Neuron (in vitro differentiated cells): ENCODE measurements around the gene UTP25.

Experiments
- H2AFZ ChIP-seq: one replicate; pipeline ENCODE4 v1.6.1; 2013; ENCODE audit warnings: low read depth, mild to moderate bottlenecking, inconsistent platforms, low read length, moderate library complexity
- H3K27me3 ChIP-seq: one replicate; pipeline ENCODE4 v1.6.1; 2013; ENCODE audit warnings: low read length; ENCODE audit not compliant: insufficient read depth
- H3K36me3 ChIP-seq: one replicate; pipeline ENCODE4 v1.6.1; 2013; ENCODE audit warnings: low read length; ENCODE audit not compliant: insufficient read depth
- H3K4me1 ChIP-seq: one replicate; pipeline ENCODE4 v1.6.1; 2013; ENCODE audit warnings: low read length; ENCODE audit not compliant: insufficient read depth
- H3K4me3 ChIP-seq: 2 replicates; pipeline ENCODE4 v1.5.1; 2013; ENCODE audit warnings: mild to moderate bottlenecking, low read length, moderate library complexity
- H3K9me3 ChIP-seq: one replicate; pipeline ENCODE4 v1.6.1; 2013; ENCODE audit warnings: low read length

Gene UTP25

GRCh38 chr1:209835782-209836298 is 8.1 kb downstream of the UTP25 start:
- no peak overlapping the region for H2AFZ ChIP-seq
- H3K9me3 ChIP-seq: no peaks in the 10 kb centered on the region
- no peaks in the 10 kb centered on the region for H3K4me1 ChIP-seq
- H3K4me3 ChIP-seq: no peak overlapping the region
- no peaks in the 10 kb centered on the region for H3K27me3 ChIP-seq
- H3K36me3 ChIP-seq: peaks cover 82% of the 10 kb centered on the region

- Histone ChIP-seq H3K9me3 (no peaks in the 10 kb centered on the region), H3K36me3 (peaks cover 86% of the 10 kb centered on the region), H3K27me3 (no peaks in the 10 kb centered on the region), H3K4me1 (no peaks in the 10 kb centered on the region), H3K4me3 (no peak overlapping the region), H2AFZ (no peak overlapping the region)
Observed at GRCh38 chr1:209837671-209838070, 9.9 kb downstream of the UTP25 start.

- H3K9me3 ChIP-seq: no peaks in the 10 kb centered on the region
- H3K4me1 ChIP-seq: no peaks in the 10 kb centered on the region
- no peak overlapping the region for H2AFZ ChIP-seq
- peaks cover 89% of the 10 kb centered on the region for H3K36me3 ChIP-seq
- H3K4me3 ChIP-seq: no peak overlapping the region
- H3K27me3 ChIP-seq: no peaks in the 10 kb centered on the region
Observed at GRCh38 chr1:209838537-209838936, 10.8 kb downstream of the UTP25 start.

DNA sequence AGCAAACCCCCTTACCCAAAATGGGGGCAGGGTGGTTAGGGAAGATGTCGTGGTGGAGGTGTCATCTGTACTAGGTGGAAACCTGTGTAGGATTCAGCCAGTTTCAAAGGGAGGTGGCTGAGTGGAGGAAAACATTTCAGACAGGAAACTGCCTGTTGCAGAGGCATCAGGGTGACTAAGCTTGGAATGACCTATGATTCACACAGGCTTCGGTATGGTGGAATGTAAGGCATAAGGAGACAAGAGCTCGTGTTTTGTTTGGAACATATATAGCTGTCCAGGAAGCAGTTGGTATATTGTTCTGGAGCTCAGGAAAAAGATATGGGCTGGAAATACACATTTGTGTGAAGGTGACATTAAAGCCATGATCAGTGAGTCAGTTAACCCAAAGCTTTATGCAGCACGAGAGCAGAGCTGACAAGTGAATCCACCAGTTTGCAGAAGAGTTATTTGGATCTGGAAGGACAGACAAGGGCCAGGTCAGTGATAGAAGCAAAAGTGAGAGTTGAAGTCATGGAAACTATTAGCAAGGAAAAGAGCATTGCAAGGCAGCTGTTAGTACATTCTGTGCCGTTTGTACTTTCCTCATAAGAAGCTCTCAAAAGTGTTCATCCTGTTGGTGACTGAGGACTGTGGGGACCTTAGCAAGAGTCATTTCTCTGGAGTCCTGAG is 12.2 kb downstream of the UTP25 start:
- Histone ChIP-seq H3K36me3 (peaks cover 86% of the 10 kb centered on the region), H2AFZ (no peak overlapping the region), H3K4me3 (no peak overlapping the region), H3K27me3 (no peaks in the 10 kb centered on the region), H3K9me3 (no peaks in the 10 kb centered on the region), H3K4me1 (no peaks in the 10 kb centered on the region)

- Histone ChIP-seq H3K4me3 (no peak overlapping the region), H3K9me3 (no peaks in the 10 kb centered on the region), H3K27me3 (no peaks in the 10 kb centered on the region), H2AFZ (no peak overlapping the region), H3K36me3 (peaks cover 86% of the 10 kb centered on the region), H3K4me1 (no peaks in the 10 kb centered on the region)
Observed at GRCh38 chr1:209840611-209841010, 12.8 kb downstream of the UTP25 start.

DNA sequence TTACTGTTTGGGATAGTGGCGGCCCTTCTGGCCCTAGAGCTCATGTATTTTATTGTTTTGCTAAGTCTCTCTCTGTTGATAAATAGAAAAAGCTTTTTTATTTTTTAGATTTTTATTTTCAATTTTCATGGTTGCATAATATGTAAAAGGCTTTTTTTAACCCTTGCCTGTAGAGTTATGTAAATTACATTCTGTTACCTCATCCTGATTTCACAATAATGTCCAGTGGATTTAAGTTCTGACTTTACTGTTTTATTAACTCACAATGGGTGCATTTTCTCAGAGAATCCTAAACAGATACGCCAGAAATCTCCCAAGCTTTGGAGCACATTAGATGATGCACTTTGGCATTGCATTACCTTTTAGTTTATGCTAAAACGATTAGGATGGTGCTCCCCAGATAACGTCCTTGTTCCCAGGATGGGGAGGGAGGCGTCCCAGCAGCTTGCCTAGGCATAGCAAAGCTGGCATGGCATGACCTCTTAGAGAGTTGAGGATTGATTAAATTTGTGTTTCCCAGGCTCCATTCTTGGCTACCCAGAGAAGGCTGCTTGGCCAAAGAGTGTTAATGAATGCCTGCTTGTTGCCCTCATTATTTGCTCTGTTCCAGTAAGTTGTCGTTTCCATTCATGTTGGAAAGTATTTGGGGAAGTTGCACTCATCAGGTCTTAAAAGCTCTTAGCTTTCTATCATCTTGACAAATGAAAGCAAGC is 17.1 kb downstream of the UTP25 start:
- Histone ChIP-seq H3K9me3 (no peaks in the 10 kb centered on the region), H3K27me3 (no peaks in the 10 kb centered on the region), H3K36me3 (peaks cover 70% of the 10 kb centered on the region), H3K4me3 (no peak overlapping the region), H2AFZ (no peak overlapping the region), H3K4me1 (no peaks in the 10 kb centered on the region)

DNA sequence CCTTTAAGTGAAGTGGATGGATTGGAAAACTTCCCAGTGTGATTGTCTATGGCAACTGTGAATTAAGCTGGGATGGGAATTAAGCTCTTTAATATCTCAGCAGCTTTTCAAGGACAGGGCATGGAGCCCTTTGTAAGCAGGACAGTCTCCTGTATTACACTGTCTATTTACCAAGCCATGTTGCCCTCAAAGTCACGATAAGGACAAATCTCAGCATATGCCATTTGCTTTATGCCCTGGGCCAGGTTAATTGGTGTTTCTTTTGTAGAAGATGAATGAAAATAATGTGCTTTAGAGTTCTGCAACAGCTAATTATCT is 17.6 kb downstream of the UTP25 start:
- no peak overlapping the region for H2AFZ ChIP-seq
- H3K27me3 ChIP-seq: no peaks in the 10 kb centered on the region
- H3K36me3 ChIP-seq: peaks cover 69% of the 10 kb centered on the region
- H3K4me1 ChIP-seq: no peaks in the 10 kb centered on the region
- H3K9me3 ChIP-seq: no peaks in the 10 kb centered on the region
- no peak overlapping the region for H3K4me3 ChIP-seq

DNA sequence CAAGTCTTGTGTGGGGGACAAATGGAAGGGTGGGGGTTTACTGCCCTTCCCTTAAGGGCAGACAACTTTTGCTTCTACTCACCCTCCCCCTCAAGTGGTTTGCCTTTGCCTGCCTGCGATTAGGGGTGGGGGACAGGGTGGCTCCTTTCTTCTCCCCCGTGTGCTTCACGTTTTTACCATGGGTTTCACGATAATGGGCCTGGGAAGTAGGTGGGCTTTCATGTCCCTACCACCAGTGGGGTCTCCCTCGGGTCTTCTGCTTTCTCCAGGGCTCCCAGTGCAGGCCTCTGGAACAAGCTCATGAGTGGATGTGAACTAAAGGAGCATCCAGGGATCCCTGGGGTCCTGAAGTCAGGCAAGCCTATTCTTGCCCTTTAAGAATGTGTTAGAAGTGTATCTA is 21.6 kb downstream of the UTP25 start:
- Histone ChIP-seq H3K4me1 (no peaks in the 10 kb centered on the region), H3K9me3 (no peaks in the 10 kb centered on the region), H2AFZ (no peak overlapping the region), H3K27me3 (no peaks in the 10 kb centered on the region), H3K36me3 (peaks cover 63% of the 10 kb centered on the region), H3K4me3 (no peak overlapping the region)

DNA sequence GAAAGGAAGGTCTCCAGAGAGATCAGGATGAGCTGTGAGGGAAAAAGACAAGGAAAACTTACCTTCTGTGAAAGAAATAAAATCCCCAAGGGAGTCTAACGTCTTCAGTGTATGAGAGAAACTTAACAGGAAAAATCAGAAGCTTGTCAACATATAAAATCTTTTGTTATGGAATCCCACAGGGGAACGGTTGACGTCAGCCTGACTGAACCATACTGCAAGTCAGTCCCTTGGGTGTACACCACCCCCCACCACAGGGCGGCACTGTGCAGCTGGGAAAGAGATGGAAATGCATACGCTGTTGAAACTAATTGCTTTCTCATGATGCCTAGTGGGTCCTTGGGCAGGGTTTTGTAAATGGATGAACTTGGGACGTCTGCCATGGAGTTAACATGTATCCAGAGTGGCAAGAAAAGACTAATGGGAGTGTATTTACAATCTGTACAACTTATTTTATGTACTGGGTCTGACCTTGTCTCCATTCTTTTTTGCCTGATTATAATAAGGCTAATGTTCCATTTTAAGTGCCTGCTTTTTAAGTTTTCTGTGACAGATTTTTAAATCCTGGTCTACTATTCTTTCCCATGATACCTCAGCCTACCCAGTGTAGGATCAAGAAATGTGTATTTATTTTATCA is 22.7 kb downstream of the UTP25 start:
- H3K36me3 ChIP-seq: peaks cover 53% of the 10 kb centered on the region
- no peak overlapping the region for H2AFZ ChIP-seq
- H3K9me3 ChIP-seq: no peaks in the 10 kb centered on the region
- no peaks in the 10 kb centered on the region for H3K4me1 ChIP-seq
- no peaks in the 10 kb centered on the region for H3K27me3 ChIP-seq
- no peak overlapping the region for H3K4me3 ChIP-seq

DNA sequence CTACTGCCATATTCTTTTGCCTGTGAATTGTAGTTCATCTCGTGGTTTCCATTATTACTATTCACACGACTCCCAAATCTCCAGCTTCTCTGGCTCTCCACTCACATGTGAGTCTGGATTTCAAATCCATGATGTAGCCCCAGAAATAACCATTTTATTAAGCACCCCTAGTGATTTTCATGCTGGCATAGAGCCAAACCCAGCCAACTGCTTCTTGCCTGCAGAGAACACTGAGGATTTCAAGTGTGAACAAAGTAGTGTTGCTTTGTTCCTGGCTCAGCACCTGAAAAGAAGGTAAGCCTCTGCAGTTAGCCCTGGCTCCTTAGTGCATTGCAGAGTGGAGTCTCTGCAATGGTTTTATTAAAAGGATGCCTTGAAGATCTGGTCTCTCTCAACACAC is 25.9 kb downstream of the UTP25 start:
- H3K4me1 ChIP-seq: no peaks in the 10 kb centered on the region
- no peaks in the 10 kb centered on the region for H3K27me3 ChIP-seq
- H3K9me3 ChIP-seq: no peaks in the 10 kb centered on the region
- H3K4me3 ChIP-seq: no peak overlapping the region
- H3K36me3 ChIP-seq: peaks cover 40% of the 10 kb centered on the region
- no peak overlapping the region for H2AFZ ChIP-seq

GRCh38 chr1:209854196-209854595 is 26.4 kb downstream of the UTP25 start:
- Histone ChIP-seq H3K36me3 (peaks cover 35% of the 10 kb centered on the region), H3K9me3 (no peaks in the 10 kb centered on the region), H3K4me1 (no peaks in the 10 kb centered on the region), H2AFZ (no peak overlapping the region), H3K4me3 (no peak overlapping the region), H3K27me3 (no peaks in the 10 kb centered on the region)

GRCh38 chr1:209855006-209855405 is 27.2 kb downstream of the UTP25 start:
- H2AFZ ChIP-seq: no peak overlapping the region
- H3K36me3 ChIP-seq: peaks cover 29% of the 10 kb centered on the region
- no peaks in the 10 kb centered on the region for H3K27me3 ChIP-seq
- no peaks in the 10 kb centered on the region for H3K9me3 ChIP-seq
- no peak overlapping the region for H3K4me3 ChIP-seq
- no peaks in the 10 kb centered on the region for H3K4me1 ChIP-seq

DNA sequence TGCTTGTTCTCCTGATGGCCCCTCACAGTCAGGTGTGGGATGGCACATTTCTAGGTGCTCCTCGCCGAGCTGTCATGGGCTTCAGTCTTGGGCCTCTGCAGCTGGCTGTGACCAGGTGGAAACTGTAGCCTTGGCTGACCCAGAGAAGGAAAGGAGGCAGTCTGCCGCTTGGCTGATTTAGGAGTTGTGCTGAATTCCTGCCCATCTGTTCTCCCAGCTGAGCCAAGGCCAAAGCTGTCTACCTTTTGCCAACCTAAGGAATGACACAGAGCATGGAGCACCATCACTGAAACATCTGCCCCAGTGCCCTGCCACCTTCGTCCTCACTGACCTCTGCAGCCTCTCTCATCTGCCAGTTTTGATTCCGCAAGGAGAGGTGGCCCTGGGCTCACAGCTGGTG is 27.9 kb downstream of the UTP25 start:
- Histone ChIP-seq H3K4me1 (no peaks in the 10 kb centered on the region), H3K27me3 (no peaks in the 10 kb centered on the region), H3K36me3 (peaks cover 29% of the 10 kb centered on the region), H3K9me3 (no peaks in the 10 kb centered on the region), H3K4me3 (no peak overlapping the region), H2AFZ (no peak overlapping the region)
